GM06990 (cell line): ENCODE measurements around the gene SINHCAF.

ENCODE experiments used
- DNase-seq: peaks from one replicate; pipeline ENCODE4 v3.0.0-alpha.2; 2011; ENCODE audit not compliant: insufficient read length; ENCODE audit errors: extremely low read depth
- H3K27me3 ChIP-seq: replicated peaks from 2 replicates; pipeline ENCODE4 v1.6.0; 2011; ENCODE audit warnings: low read length; ENCODE audit not compliant: control insufficient read depth, insufficient read depth
- H3K36me3 ChIP-seq: 2 replicates; pipeline ENCODE4 v1.5.1; 2011; ENCODE audit warnings: low read length; ENCODE audit not compliant: control insufficient read depth, insufficient read depth
- H3K4me3 ChIP-seq: replicated peaks from 2 replicates; pipeline ENCODE4 v1.5.1; 2011; ENCODE audit warnings: low read depth, mild to moderate bottlenecking, control low read depth, low read length
- TF ChIP-seq, protein P1 (sequence below): IDR thresholded peaks from 2 replicates; pipeline ENCODE4 v1.5.1; 2011; ENCODE audit warnings: low read length, control low read depth, mild to moderate bottlenecking, inconsistent platforms; ENCODE audit not compliant: insufficient read depth, poor library complexity, severe bottlenecking

Gene SINHCAF

DNA sequence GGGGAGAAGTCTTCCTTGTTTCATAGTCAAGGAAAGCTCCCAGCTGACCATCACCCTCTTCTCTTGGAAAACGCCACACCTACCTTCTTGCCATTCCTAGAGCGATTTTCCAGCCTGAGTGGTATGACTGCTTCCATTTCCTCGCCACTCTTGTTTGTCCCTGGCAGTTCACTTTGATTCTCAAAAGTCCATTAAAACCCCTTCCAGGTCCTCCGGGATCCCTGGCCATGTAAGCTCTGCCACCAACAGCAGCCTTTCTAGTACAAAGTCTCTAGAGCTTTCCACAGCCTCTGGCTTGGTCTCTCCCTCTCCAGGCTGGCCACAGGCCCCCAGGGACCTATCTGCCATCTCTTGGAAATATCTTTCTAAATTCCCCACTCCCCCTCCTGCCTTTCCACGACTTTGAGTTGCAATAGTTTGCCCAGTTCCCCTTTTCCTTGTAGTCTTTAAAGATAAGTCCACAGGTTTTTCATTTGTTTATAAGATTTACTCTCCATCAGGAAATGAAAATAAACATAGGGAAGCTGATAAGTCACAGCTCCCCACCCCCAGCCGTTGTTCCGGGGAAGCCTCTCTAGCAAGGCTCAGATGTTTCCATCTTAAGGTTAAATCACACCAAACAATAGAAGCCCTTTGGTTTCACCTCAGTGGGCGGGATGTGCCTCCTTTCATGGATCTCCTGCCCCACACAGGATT is 42.9 kb upstream of the SINHCAF start:
- no peak for DNase-seq
- TF ChIP-seq, protein P1, sequence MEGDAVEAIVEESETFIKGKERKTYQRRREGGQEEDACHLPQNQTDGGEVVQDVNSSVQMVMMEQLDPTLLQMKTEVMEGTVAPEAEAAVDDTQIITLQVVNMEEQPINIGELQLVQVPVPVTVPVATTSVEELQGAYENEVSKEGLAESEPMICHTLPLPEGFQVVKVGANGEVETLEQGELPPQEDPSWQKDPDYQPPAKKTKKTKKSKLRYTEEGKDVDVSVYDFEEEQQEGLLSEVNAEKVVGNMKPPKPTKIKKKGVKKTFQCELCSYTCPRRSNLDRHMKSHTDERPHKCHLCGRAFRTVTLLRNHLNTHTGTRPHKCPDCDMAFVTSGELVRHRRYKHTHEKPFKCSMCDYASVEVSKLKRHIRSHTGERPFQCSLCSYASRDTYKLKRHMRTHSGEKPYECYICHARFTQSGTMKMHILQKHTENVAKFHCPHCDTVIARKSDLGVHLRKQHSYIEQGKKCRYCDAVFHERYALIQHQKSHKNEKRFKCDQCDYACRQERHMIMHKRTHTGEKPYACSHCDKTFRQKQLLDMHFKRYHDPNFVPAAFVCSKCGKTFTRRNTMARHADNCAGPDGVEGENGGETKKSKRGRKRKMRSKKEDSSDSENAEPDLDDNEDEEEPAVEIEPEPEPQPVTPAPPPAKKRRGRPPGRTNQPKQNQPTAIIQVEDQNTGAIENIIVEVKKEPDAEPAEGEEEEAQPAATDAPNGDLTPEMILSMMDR, result no peak
- Histone ChIP-seq H3K36me3 (no peaks in the 10 kb centered on the region), H3K4me3 (no peak overlapping the region), H3K27me3 (no peaks in the 10 kb centered on the region)

DNA sequence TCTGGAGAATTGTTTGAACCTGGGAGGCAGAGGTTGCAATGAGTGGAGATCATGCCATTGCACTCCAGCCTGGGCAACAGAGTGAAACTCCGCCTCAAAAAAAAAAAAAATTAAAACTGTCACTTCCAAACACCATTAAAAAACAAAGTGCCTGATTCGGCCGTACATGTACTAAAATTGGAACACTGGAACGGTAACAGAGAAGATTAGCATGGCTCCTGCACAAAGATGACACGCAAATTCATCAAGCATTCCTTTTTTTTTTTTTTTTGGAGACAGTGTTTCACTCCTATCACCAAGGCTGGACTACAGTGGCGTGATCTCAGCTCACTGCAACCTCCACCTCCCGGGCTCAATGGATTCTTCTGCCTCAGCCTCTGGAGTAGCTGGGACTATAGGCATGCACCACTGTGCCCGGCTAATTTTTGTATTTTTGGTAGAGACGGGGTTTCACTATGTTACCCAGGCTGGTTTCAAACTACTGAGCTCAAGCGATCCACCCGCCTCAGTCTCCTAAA is 40.2 kb upstream of the SINHCAF start:
- H3K36me3 ChIP-seq, result no peaks in the 10 kb centered on the region
- H3K4me3 ChIP-seq, result no peak overlapping the region
- no peak for DNase-seq
- TF ChIP-seq, protein P1, result no peak
- no peaks in the 10 kb centered on the region for H3K27me3 ChIP-seq

DNA sequence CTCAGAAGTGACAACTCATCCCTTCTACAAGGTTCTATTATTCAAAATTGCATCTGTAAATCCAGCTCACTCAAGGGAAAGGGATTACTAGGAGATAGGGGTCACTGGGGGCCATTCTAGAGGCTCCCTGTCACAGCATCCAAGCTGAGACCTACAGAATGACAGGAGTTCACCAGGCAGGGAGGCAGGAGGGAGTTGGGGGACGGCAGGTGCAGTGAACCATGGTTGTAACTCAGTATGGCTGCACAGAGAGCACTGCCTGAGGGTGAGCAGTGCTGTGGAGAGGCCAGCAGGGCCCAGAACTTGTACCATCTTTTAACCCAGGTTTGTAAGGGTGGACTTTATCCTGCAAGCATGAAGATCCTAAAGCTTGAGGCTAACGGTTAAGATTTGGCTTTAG is 37.9 kb upstream of the SINHCAF start:
- H3K4me3 ChIP-seq, result no peak overlapping the region
- H3K27me3 ChIP-seq, result no peaks in the 10 kb centered on the region
- DNase-seq, result no peak
- no peaks in the 10 kb centered on the region for H3K36me3 ChIP-seq
- TF ChIP-seq, protein P1, result no peak

DNA sequence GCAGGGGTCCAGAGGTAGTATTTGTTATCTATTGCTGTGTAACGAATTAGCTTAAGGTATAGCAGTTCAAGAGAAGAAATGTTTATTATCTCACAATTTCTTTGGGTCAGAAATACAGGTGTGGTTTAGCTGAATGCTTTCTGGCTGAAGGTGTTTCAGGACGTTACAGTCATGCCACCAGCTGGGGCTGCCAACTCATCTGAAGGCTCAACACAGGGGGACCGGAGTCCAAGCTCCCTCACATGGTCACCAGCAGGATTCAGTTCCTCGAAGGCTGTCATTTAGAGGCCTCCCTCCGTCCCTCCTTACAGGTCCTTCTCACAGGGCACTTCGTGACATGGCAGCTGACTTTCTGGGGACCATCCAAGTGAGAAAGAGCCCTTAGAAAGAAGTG is 37.5 kb upstream of the SINHCAF start:
- no peak for DNase-seq
- H3K27me3 ChIP-seq, result no peaks in the 10 kb centered on the region
- H3K36me3 ChIP-seq, result no peaks in the 10 kb centered on the region
- no peak overlapping the region for H3K4me3 ChIP-seq
- TF ChIP-seq, protein P1, result no peak

DNA sequence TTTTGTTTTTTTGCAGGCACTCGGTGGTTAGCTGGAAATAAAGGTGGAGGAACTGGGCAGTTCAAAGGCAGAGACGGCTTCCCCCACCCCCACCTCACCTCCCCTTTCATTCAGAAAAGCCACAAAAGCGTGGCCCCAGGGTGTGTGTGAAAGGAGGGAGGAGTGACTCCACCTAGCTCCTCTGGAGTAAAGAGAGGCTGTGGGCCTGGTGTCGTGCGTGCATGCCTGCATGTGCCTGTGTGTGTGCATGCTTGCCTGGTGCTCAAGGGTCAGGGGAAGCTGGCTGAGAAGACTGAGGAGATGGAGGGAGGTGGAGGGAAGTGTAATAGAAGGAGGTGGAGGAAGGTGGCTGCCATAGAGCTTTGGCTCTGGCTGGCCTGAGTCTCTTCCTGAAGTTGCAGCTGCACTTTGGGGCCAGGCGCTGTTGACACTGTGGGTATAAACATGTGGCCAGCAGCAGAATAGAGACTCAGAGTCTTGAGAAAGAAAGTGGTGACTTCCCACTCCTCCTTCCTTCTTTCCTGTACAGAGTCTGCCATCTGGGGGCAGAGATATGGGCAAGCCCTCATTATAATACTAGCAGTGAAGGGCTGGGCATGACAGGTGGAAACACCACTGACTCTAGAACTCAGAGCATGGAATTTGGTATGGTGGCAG is 36.9 kb upstream of the SINHCAF start:
- Histone ChIP-seq H3K4me3 (peak overlapping the region; percentile 2), H3K27me3 (no peaks in the 10 kb centered on the region), H3K36me3 (no peaks in the 10 kb centered on the region)
- peak; percentile 56 for DNase-seq
- TF ChIP-seq, protein P1, result peak; percentile 28
